Fibroblast of skin of right quadriceps (primary cell): ENCODE results near the gene COL18A1.
"Not testable (repeated sequence)": the region's sequence is repeated elsewhere in the genome, so short reads cannot be mapped to it uniquely, and the experiment has no call there.

ENCODE experiments used
- DNase-seq: peaks from one replicate; pipeline ENCODE4 v3.0.0-alpha.2; 2013

The COL18A1 gene

DNA sequence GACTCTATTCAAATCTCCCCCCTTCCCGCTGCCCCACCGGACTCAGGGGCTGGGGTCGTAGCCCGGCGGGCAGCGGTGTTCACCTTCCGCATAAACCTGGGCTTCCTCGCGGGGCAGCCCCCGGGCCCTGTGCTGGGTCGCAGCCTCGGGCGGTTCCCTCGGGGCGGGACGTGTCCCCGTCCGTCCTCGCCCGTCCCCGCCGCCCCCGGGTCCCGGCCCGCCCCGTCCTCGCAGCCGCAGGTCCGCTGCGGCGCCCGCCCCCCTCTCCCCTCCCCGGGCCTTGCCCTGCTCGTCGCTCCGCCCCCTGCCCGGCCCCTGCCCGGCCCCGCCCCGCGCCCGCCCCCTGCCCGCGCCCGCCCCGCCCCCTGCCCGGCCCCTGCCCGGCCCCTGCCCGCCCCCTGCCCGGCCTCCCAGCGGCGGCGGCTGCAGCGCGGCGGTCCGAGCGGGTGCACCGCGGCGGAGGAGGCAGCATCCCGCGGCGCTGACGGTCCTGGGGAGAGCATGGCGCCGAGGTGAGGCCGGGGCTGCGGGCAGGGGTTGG, at the start of gene COL18A1:
Gene COL18A1 (plus strand): TSS at position 436 of the 541 bp plus-strand sequence. CDS start 66 bp downstream, at position 502.
- peak; percentile 39 for DNase-seq

DNA sequence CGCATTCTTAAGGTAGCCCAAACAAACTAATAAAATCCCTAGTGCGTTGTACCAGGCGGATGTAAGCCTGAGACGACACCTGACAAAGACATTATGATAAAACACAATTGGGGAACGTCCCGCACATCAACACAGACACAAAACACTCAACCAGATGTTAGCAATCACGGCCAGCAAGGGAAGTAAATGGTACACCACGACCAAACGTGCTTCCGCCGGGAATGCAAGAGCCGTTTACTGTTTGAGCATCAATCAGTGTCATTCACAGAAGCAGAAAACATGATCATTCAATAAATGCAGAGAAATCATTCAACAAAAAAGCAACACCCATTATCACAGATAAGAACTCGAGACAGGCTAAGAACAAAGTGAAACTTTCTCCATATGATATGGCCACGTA, 49.4 kb upstream of the COL18A1 start:
- DNase-seq = peak; percentile 48

DNA sequence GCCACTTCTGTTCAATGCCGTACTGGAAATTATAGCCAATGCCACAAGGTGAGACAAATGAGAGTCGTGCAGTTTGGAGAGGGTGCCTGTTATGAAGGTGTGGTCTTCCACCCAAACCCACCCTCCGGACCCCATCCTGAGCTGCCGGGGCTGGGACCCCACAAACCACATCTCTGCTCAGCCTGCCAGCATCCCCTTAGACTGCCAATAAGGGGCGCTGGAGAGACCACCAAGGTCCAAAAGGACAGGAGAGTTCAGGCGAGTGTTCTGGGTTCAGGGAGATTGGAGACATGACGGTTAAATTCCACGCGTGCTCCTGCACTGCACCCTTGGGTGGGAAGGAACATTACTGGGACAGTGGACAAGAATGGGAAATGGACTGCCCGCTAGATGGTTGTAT, 48.7 kb upstream of the COL18A1 start:
- DNase-seq = no peak

DNA sequence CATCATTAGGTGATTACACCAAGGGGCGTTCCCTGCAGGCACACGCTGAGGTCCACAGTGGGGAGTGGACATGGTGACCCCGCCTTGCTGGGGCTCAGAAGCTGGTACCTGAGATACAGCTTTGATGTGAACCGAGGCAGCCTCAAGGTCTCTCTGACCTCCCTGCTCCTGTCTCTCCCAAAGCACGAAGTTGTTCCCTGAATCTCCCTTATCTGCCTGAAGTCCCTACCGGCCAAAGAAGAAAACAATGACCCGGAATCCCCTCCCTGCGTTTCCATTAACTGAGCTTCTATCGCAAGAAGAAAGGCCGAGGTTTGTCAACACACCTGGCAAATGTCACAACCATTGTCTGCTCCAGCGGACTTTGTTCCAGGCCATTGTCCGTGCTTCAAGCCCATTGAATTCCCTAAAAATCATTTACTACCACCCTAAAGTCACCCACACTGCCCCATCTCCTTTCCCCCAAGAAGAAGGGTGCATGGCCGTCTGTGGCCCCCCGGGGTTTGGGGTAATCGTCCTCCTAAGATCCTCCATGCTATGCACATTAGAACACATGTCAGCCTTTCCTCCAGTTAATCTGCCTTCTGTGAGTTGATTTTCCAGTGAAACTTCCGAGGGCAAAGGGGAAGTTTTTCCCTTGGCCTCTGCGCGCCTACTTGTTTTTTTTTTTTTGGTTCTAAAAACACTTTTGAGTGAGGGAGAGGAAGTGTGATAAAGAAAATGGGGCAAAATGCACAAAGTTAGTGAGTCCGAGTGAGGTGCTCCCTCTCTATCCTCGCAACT, 48.1 kb upstream of the COL18A1 start:
- no peak for DNase-seq

- no peak for DNase-seq
Measured at GRCh38 chr21:45357436-45358260, 47.3 kb upstream of the COL18A1 start.

GRCh38 chr21:45358261-45358670, 46.7 kb upstream of the COL18A1 start:
- no peak for DNase-seq

DNA sequence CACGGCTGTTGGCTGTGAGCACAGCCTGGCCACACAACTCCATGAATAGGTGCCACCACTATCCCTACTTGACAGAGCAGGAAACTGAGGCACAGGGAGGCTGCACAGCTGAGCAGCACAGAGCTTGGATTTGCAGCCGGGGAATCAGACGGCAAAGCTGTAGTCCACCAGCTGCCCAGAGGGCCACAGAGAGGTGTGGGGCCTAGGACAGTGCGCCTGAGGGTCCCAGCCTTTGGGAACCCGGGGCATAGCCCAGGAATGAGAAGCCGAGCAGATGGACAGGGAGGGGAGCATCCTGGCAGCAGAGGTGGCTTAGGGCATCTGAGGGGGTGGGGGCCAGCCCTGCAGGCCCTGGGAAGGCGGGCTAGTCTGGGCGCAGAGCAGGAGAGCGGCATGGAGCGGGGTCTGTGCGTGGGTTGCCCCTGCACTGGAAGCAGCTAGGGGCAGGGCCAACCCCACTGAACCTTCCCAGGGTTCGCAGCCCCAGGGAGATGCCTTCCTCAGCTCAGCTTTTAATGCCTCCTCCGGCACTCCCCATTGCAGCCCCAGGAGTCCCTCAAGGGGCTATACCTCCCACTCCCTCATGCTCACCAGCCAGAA, 46.2 kb upstream of the COL18A1 start:
- DNase-seq = no peak

GRCh38 chr21:45359451-45360217, 45.3 kb upstream of the COL18A1 start:
- no peak for DNase-seq

- DNase-seq = peak; percentile 41
Measured at GRCh38 chr21:45361033-45361997, 43.6 kb upstream of the COL18A1 start.

- DNase-seq = no peak
Measured at GRCh38 chr21:45362077-45362747, 42.8 kb upstream of the COL18A1 start.

- DNase-seq = no peak
Measured at GRCh38 chr21:45362748-45363145, 42.2 kb upstream of the COL18A1 start.

- DNase-seq = not testable (repeated sequence)
Measured at GRCh38 chr21:45363272-45363671, 41.7 kb upstream of the COL18A1 start.

GRCh38 chr21:45363921-45364467, 41.0 kb upstream of the COL18A1 start:
- peak; percentile 97 for DNase-seq

GRCh38 chr21:45364468-45365185, 40.3 kb upstream of the COL18A1 start:
- peak; percentile 51 for DNase-seq

DNA sequence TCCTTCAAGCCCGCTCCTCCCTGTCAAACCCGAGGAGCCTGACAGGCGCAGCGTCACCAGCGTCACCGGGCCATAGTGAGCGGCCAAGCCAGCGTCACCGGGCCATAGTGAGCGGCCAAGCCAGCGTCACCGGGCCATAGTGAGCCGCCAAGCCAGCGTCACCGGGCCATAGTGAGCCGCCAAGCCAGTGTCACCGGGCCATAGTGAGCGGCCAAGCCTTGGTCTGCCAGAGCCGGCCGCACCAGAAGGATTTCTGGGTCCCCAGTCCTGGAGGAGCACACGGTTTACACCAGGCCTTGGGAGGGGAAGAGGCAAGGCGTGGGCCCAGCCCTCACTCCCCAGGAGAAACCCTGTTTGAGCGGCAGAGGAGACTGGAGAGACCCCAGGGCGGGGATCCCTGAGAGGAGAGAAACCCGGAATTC, 39.8 kb upstream of the COL18A1 start:
- no peak for DNase-seq

GRCh38 chr21:45365608-45366241, 39.2 kb upstream of the COL18A1 start:
- peak; percentile 72 for DNase-seq

DNA sequence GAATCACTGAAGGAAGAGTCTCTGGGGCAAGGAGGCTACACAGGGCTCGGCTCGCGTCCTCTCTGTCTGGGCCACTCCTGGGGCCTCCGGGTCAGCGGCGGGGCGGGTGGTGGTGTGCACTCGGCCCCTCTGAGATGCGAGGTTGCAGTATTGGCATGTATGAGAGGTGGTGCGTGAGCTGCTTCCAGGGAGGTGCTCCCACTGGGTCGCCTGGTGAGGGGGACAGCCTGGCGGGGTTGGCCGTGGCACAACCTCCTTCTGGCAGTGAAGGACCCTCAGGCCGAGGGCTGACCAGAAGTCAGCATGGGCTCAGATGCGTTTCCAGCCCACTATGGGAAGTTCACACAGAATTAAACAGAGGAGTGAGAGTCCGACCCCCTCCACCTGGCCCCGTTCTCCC, 38.5 kb upstream of the COL18A1 start:
- no peak for DNase-seq

DNA sequence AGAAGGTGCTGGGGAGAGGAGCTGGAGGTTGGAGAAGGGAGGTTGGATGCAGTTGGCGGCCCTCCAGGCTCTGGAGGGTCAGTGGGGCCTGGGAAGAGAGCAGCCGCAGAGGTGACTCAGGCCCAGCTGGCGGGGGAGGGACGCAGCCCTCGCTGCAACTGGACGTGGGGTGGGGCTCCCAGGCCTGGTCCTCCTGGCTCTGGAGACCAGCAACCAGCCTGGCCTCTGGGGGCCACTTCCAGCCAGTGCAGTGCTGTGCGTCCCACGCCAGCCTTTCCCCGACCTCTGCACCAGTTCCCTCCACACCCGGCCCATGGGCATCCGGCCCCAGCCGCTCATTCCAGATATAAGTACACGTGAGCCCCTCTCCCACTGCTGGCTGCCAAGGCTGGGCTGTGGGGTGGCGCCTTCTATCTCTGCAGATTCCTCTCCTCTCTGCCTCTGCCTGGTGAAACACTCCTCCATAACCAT, 38.0 kb upstream of the COL18A1 start:
- peak; percentile 66 for DNase-seq
